GM18499 (cell line): ENCODE results near the gene MBD5.

Experiments
- ATAC-seq: cut with Tn5 transposase; IDR thresholded peaks from one replicate; pipeline ENCODE4 v1.9.1; 2021; ENCODE audit warnings: moderate number of reproducible peaks; ENCODE audit not compliant: insufficient read depth, unreplicated experiment

MBD5 gene

DNA sequence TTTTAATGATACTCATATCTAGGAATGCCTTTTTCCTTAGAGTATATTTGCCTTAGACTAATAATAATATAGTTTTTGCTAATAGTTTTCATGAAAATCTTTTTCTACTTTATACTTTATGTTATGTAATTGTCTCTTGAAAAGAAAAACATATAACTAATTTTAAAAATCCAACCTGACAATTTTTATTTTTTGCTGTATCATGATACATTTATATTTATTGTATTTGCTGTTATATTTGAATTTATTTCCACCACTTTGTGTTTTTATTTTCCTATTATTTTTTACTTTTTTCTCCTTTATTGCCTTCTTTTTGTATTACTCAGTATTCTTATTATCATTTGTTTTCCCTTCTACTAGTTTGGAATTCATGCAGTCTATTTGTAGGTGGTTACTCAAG, 85.4 kb downstream of the MBD5 start:
- no peak for ATAC-seq

DNA sequence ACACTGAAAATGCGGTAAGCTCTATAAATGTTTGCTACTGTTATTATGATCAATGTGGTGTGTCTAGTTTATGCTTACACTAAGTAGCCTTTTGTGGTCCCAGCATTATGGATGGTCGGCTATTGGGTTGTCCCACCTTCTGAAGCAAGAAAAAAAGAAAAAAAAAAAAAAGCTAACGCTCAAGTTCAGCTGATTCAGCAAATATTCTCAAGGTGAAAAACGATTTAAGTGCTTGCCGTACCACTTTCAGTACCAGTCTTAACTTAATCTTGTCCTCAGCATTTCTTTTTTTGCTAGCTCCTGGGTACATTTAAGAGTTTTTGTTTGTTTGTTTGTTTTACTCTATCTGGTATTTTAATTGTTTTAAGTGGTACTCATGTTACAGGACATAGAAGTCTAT, 87.5 kb downstream of the MBD5 start:
- ATAC-seq = no peak

DNA sequence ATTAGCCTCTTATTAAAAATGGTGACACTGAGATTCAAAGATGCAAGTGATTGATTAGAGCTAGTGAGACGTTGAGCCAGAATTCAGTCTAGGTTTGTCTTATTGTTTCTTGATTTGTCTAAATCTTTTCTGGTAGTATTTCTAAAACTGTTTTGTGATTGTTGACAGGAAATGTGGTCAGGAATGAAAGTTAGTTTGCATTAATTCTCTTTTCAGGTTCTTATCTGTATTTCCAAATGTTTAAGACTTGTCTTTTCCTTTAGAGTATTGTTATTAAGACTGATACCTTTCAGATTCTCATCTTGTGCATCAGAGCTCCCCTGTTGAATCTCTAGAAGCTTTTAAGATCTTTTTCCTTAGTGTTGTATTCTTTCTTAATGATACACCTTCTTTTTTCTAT, 89.3 kb downstream of the MBD5 start:
- no peak for ATAC-seq

DNA sequence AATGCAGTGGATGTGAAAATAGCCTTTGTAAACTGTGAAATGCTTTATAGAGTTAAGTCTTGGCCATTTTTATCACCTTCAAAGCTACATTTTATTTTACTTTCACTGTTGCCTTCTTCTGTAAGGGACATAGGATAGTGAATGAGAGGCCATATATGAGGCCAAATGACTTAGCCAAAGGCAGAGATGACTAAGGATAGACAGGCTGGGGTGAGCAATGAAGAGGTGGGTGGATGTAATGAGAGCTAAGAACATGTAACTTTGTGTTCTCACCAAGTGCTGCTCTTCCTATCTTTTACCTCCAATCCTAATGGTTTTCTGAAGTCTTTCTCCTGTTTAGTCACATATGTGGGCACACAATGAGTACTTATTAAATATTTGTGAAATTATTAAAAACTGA, 101.9 kb downstream of the MBD5 start:
- no peak for ATAC-seq

DNA sequence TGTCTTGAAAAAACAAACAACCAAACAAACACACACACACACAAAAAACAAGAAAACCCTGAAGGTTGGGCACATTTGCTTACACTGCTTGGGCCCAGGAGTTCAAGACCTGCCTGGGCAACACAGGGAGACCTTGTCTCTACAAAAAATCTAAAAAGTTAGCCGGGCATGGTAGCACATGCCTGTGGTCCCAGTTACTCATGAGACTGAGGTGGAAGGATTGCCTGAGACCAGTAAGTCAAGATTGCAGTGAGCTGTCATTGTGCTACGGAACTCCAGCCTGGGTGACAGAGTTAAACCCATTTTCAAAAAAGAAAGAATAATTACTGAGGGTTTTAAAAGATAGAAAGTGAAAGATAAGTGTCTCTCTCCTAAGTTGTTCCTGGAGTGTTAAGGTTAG, 103.4 kb downstream of the MBD5 start:
- ATAC-seq = no peak

DNA sequence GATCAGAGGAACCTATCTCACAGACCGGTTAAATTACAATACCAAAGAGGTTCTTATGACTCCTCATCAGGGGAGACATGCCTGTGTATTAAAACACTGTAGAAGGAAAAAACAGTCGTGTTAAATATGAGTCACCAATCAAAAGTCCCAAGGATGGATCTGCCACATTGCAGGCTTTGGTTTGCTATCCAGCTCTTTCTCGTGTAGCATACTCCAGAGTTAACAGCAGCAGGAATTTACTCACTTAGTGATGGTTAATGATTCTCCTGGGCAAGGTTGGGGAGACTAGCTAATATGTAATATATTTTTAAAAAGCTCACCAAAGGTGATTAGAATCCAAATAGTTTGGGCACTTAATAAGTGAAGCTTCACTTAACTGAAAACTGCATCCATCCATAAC, 109.7 kb downstream of the MBD5 start:
- ATAC-seq = no peak

DNA sequence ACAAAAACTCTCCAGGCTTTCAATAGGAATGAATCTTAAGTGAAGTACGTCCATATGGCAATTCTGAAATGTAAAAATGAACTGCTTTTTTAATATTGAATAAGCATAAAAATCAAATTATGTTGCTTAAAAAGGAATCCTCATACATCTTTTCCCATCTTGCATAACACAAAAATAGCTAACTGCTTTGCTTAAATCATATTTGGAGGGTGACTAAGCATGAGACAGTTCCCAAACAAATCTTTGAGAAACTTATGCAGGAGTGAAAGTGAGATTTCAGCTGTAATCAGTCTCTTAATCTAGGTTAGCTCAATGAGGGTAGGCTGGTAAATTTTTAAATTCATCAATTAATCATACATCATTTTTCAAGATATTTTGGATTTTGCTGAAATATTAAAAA, 111.5 kb downstream of the MBD5 start:
- ATAC-seq = no peak

DNA sequence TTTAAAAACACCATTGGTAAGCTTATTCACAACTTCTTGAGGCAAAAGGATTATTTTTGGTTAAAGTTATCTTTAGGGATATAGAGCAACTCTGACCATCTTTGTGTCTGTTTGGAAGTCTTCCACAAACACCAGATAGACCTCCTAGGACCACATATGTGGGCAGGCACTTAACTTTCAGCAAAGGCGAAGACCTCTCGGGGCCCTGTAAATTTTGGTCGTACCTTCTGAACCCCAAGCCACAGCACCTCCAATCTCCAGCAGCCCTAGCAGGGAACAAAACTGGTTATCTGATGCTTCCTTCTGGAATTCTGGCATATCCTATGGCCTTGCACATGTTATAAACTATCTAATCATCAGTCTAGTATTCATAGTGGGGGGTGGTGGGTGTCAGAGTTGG, 114.8 kb downstream of the MBD5 start:
- ATAC-seq = no peak

DNA sequence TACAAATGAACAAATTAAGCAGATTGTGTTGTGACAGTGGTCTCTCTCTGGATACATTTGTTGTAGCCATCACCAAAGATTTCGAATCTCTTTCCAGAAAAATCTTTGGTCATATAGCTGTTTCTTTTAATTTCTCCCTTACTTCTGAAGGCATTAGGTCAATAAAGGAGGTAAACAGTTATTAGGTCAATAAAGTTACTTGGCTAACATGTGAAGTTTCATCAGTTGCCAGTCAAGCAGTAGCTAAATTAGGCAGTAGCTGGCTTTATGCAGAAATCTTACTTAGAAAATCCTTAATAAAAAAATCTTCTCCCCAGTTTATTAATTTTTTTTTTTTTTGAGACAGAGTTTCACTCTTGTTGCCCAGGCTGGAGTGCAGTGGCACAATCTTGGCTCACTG, 115.5 kb downstream of the MBD5 start:
- ATAC-seq = no peak

DNA sequence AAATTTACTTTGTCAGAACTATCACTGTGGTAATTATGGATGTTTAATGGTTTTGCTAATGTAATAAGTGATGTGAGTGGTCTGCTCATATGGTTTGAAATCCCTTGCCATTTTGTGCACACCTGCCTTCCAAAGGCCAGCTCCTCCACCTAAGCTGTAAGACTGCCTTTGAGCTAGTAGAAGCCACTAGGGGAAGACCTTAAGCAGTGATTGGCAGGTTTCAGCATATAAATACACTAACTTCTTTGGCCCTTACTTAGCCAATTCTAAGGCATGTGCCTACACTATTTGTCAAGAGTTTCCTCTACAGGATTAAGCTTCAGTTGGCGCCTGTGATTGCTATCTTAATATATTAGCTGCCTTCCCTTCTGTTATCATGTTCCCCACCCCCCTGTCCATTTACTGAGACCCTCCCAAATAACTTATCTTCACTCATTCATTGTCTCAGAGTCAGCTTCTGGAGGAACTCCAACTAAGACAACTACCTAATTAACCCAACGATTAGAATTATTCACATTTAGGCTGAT, 141.1 kb downstream of the MBD5 start:
- no peak for ATAC-seq

DNA sequence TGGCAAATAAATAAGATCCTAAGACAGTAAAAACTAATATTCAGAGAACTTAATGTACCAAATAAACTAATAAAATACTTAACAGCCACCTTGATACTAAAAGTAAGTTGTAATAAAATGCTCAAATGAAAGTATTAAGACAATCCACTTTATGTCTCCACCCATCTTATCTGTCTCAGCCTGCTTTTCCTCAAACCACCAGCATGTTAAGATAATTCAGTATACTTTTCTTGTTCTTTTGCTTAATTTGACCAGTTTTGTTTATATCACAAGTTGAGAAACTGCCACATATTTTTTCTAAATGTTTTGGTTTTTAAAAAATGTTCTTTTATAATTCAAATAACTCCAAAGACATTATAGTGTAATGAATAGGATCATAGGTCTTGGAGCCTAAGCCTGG, 142.0 kb downstream of the MBD5 start:
- ATAC-seq = no peak

DNA sequence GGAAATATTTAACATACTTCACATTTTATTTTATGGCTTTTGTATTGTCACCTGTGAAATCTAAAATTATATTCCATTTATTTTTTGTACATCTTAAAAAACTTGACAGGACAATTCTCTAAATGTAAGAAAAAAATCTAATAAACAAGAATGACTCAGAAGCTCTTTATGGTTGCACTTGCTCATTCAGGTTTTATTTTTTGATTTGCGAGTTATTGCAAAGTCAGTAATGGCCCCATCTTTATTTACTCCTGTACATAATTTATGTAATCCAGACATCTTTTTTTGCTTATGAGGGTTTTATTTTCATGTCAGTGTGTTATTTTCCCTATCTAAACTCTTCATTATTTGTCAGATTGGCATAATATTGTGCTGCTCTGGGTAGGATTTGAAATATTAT, 145.1 kb downstream of the MBD5 start:
- no peak for ATAC-seq

DNA sequence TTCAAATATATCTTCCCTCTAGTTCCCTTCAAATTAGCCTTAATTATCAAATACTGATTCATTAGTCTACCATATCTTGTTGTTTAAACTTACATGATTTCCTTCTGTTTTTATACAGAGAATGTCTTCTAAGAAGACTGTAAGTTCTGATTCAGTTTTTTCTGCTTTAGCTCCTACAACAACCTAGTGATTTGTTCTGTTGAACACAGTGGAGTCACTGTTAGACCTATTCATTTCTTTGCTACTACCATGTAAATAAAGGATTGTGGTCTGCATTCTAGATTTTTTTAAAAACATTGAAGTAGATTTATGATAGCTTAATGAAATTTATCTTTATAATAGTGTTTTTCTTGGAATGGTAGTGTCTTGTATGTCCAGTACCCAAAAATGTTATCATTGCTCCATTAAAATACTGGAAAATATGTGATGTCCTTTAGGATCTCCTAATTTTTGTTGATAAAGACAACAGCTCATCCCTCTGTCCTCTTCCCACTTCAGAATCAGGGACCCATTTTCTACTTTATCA, 146.4 kb downstream of the MBD5 start:
- ATAC-seq = no peak

DNA sequence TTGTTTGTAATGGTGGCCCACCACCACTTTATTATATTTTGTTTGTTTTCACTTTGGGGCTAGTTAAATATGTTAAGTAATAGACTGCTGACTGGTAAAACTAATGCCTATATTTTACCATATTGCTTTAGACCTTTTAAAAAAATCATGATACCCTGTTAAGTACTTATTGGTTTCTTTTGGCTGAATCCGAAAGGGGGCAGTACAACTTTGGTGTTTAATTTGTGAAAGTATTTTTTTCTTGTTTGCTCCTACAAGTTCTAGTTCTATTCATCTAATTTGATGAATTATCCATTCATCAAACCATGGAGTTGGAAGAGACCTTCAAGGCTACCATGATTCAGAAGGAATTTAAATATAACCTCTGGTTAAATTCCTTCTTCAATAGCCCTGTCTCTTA, 147.0 kb downstream of the MBD5 start:
- ATAC-seq = no peak

DNA sequence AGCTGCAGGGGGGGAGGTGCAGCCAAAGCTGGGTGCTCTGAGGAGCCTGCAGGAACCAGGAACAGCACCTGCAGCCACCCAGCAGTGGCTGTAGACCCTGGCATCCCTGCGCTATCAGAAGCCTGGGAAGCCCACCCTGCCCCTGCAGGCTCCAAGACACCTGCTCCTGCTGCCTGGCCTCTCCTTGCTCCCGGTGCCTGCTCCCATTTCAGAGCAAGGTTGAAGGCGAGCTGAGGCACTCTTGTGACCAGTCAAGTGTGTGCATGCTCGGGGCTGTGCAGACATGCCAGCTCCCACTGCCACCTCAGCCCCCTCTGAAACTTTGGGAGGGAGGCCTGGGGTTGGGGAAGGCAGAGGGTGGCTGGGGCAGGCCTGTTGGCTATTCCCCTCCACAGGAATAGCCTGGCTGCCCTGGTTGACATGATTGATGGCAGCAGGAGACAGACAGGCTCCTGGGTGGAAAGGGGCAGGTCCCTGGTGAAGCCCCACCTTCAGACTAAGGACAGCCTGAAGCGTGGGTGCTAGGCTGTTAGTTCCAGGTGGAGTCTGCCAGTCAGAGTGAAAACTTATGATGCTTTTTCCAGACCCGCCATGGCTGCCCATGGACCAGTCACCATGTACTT, 151.4 kb downstream of the MBD5 start:
- ATAC-seq = no peak

DNA sequence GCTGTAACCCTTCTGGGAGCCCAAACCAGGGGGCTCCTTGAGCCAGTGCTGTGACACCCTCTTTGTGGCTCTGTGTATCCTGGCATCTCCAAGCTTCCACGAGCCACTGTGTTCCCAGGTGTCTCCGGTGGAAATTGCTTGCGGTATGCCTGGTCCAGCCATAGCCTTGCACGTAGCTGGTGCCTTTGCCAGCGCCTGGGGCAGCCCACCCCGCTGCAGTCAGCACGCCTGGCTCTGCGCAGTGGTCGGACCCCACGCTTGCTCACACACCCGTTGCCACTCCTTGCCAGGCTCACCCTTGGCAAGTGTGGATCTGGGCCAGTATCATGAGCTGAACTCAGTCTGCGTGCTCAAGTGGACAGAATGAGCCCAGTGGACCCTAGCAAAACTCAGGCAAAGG, 152.3 kb downstream of the MBD5 start:
- no peak for ATAC-seq

DNA sequence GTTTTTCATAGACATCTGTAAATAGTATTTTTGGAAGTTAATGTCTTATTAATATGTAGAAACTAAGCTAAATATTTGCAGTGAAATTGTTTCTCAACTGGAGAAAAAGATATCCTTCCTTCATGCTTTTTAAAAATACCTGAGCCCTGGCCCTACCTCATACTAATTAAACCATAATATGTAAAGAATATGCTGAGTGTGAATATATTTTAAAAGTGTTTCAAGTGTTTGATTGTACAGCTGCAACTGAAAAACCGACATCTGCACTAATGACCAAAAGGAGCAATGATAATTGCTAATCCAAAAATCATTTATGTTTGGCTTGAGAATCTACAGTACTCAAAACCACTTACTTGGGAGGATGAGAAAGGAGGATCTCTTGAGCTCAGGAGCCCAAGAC, 156.7 kb downstream of the MBD5 start:
- no peak for ATAC-seq

DNA sequence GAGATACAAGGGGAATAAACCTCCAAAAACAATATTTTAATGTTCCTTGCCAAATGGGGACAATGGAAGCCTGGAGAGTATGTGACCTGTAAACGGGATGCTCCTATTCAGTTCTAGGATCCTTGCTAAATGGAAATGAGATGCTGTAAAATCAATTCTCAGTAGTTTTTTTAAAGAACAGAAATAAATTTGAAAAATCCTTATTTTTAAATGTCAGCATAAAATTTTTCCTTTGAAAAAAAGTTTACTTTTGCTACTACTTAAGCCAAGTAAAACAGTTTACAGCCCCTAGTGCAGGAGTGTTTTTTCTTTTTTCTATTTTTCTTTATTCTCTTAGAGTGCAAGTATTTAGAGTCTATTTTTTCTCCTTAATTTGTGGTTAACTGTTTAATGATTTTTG, 158.8 kb downstream of the MBD5 start:
- no peak for ATAC-seq

DNA sequence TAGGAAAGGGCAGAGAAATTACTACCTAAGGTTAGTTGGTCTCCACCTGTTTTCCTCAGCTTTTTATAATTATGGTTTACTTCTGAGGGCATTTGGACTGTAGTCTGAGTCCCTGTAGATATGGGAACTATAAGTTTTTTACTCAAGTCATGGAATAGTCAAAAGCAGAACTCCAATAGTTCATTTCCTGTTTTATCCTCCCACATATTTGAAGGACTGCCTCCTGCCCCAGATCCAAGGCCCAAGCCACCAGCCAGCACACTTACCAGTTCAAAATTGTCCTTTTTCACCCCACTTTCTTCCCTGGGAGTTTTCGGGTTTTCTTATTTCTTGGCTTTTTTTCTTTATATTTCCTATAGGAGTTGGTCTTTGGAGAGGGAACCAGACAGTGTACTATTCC, 164.1 kb downstream of the MBD5 start:
- no peak for ATAC-seq

DNA sequence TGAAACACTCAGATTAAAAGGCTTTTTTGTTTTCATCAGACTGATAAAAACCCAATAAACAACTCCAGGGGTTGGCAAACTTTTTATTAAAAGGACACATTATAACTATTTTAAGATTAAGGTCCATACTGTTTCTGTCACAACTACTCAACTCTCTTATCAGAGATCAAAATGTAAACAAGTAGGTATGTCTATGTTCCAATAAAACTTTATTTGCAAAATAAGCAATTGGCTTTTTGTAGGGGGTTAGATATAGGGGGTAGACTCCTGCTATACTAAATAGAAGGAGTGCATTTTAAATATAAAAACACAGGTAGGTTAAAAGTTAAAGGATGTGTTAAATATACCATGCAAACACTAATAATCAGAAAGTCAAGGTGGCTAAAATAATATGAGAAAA, 174.0 kb downstream of the MBD5 start:
- no peak for ATAC-seq

DNA sequence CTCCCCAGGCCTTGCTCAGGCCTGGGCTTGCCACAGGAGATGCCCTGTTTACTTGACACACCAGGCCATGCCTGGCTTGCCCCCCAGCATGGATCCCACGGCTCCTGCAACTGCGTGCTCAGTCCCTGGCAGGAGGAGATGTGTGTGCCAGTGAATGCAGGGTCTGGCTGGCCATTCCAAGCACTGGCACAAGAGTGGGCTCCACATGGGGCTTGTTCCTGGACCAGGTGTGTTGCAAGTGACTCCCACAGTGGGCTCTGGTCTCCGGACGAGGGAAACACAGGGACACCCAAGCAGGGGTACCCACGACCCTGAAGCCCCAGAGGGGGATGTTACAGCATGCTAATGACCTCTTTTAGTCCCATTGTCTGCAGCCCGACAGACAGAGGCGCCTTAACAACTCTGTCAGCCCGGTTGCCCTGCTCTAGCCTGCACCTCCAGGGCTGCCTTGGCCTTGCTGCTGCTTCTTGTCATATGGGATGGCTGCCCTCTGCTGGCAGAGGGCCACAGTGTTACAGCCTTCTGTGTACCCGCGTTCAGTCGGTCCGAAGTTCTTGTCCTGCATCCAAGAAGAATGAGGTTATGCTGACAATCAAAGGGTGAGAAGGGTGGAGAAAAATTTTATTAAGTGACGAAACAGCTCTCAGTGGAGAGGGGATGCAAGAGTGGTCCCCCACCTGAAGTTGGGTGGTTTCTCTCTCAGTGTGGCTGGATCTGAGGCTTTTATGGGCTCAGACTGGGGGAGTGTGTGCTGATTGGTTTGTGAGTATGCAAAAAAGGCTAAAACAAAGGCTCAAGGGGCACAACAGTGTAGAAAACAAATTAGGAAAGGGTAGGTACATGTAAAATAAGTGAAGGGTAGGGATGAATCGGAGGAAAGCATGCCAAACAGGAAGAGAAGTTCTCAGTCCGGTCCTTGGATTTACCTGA, 180.4 kb downstream of the MBD5 start:
- ATAC-seq = no peak

DNA sequence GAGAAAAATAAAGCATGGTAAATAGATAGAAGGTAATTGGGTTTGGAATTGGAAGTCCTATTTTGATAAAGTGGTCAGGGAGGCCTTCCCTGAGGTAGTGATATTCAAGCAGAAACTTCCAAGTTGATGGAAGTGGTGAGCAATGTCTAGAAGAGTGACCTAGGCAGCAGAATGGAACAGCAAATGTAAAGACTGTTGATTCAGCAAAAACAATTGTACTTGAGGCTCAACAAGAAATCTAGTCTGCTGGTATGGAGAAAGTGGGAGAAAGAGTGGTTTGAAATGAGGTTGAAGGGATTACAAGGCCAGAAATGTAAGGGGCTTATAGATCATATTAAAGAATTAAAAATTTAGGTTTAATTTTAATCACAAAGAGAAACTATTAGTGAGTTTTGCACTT, 181.3 kb downstream of the MBD5 start:
- ATAC-seq = no peak
